HepG2 (cell line): ENCODE results near the gene DAPK1. TPM values are rescaled to one million over a fixed set of nuclear protein-coding genes. Genes with fewer than 3 reads are reported as not detected.

Experiments
- CERS6 ChIP-seq: sonication (generic); formaldehyde crosslinking; IDR thresholded peaks from 2 replicates; pipeline ENCODE4 v1.5.0; 2020; ENCODE audit warnings: missing genetic modification reagents
- CHD4 ChIP-seq: fragments of 200-600 bp; sonication (generic); IDR thresholded peaks from 2 replicates; pipeline ENCODE4 v1.7.0; 2017; ENCODE audit warnings: mild to moderate bottlenecking, low read length, borderline replicate concordance
- NCOA1 ChIP-seq: sonication (generic); formaldehyde crosslinking; IDR thresholded peaks from 2 replicates; pipeline ENCODE4 v1.9.0; 2021; ENCODE audit warnings: missing genetic modification reagents
- NFAT5 ChIP-seq: sonication (generic); formaldehyde crosslinking; IDR thresholded peaks from 2 replicates; pipeline ENCODE4 v1.4.0; 2020; ENCODE audit warnings: missing genetic modification reagents
- RBM39 ChIP-seq: fragments of 200-400 bp; formaldehyde crosslinking; IDR thresholded peaks from one replicate; pipeline ENCODE4 v1.6.1; 2018; ENCODE audit warnings: antibody characterized with exemption, mild to moderate bottlenecking, low read depth, low read length; ENCODE audit not compliant: poor library complexity, severe bottlenecking
- RFXAP ChIP-seq: sonication (generic); formaldehyde crosslinking; IDR thresholded peaks from 2 replicates; pipeline ENCODE4 v1.4.0; 2020; ENCODE audit warnings: missing genetic modification reagents, borderline replicate concordance
- SALL2 ChIP-seq: sonication (generic); formaldehyde crosslinking; IDR thresholded peaks from 2 replicates; pipeline ENCODE4 v1.8.1; 2023; ENCODE audit warnings: mild to moderate bottlenecking, missing genetic modification reagents, inconsistent platforms
- SIX1 ChIP-seq: sonication (generic); formaldehyde crosslinking; IDR thresholded peaks from 2 replicates; pipeline ENCODE4 v1.4.0; 2020; ENCODE audit warnings: missing genetic modification reagents, borderline replicate concordance
- TMF1 ChIP-seq: sonication (generic); formaldehyde crosslinking; IDR thresholded peaks from 2 replicates; pipeline ENCODE4 v1.8.1; 2022; ENCODE audit warnings: low read depth, missing genetic modification reagents
- YEATS4 ChIP-seq: sonication (generic); formaldehyde crosslinking; IDR thresholded peaks from 2 replicates; pipeline ENCODE4 v1.4.0; 2020; ENCODE audit warnings: missing genetic modification reagents, borderline replicate concordance
- ZBTB44 ChIP-seq: sonication (generic); formaldehyde crosslinking; IDR thresholded peaks from 2 replicates; pipeline ENCODE4 v1.4.0; 2020; ENCODE audit warnings: missing genetic modification reagents
- ZNF34 ChIP-seq: sonication (generic); formaldehyde crosslinking; IDR thresholded peaks from 2 replicates; pipeline ENCODE4 v1.4.0; 2020; ENCODE audit warnings: mild to moderate bottlenecking, missing genetic modification reagents, borderline replicate concordance
- ZNF441 ChIP-seq: sonication (generic); formaldehyde crosslinking; IDR thresholded peaks from 2 replicates; pipeline ENCODE4 v1.7.0; 2021; ENCODE audit warnings: missing genetic modification reagents, borderline replicate concordance
- ZNF510 ChIP-seq: sonication (generic); formaldehyde crosslinking; IDR thresholded peaks from 2 replicates; pipeline ENCODE4 v1.4.0; 2020; ENCODE audit warnings: low read depth, mild to moderate bottlenecking, missing genetic modification reagents
- polyA plus RNA-seq, 8 experiments: library from polyadenylated mRNA; depleted of rRNA in 3 of 8; stranded (reverse) in 7 of 8; unstranded in 1 of 8; fragments of >200 nt; fragmentation: Illumina TruSeq in 4 of 8; extraction: Trizol in 4 of 8; gene quantifications; 2 replicates each; pipeline versions ENCODE4 v1.2.1 to v1.2.3, GENCODE V29; 2011 to 2016; ENCODE audit warnings: low read depth in 4 of 8, missing spikeins in 1 of 8, mixed read lengths in 1 of 8; ENCODE audit not compliant: insufficient read depth in 1 of 8
- total RNA-seq, 5 experiments: library from RNA; depleted of rRNA; stranded (reverse); fragments of >200 nt; fragmentation: Illumina TruSeq; extraction: Trizol; gene quantifications; 2 replicates each; pipeline ENCODE4 v1.2.3, GENCODE V29; 2016; ENCODE audit warnings: low read depth in 1 of 5
- TF ChIP-seq, protein P1 (sequence below): sonication (generic); formaldehyde crosslinking; IDR thresholded peaks from 2 replicates; pipeline ENCODE4 v1.5.1; 2020; ENCODE audit warnings: mild to moderate bottlenecking, missing genetic modification reagents, moderate library complexity
- TF ChIP-seq, protein P2 (sequence below): sonication (generic); formaldehyde crosslinking; IDR thresholded peaks from 2 replicates; pipeline ENCODE4 v1.4.0; 2020; ENCODE audit warnings: mild to moderate bottlenecking, missing genetic modification reagents

The DAPK1 gene
- total and polyA plus RNA-seq, 2 of the 13 experiments (the other 11 are each of a cell fraction or from before 2014, with no cell fraction given): 35.7 to 35.9 TPM

DNA sequence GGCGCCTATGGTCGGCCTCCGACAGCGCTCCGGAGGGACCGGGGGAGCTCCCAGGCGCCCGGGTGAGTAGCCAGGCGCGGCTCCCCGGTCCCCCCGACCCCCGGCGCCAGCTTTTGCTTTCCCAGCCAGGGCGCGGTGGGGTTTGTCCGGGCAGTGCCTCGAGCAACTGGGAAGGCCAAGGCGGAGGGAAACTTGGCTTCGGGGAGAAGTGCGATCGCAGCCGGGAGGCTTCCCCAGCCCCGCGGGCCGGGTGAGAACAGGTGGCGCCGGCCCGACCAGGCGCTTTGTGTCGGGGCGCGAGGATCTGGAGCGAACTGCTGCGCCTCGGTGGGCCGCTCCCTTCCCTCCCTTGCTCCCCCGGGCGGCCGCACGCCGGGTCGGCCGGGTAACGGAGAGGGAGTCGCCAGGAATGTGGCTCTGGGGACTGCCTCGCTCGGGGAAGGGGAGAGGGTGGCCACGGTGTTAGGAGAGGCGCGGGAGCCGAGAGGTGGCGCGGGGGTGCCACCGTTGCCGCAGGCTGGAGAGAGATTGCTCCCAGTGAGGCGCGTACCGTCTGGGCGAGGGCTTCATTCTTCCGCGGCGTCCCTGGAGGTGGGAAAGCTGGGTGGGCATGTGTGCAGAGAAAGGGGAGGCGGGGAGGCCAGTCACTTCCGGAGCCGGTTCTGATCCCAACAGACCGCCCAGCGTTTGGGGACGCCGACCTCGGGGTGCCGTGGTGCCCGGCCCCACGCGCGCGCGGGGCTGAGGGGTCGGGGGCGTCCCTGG lies 561 bp downstream of the DAPK1 start (continued):
- TF ChIP-seq CERS6: no peak
- TF ChIP-seq CHD4: no peak
- peak; percentile 5; the same call in 1 of the 2 replicates for TF ChIP-seq NCOA1 (CRISPR knock-in tag)
- no peak; the same call in 1 of the 2 replicates for TF ChIP-seq RFXAP (CRISPR knock-in tag)
- TF ChIP-seq SALL2 (CRISPR knock-in tag): no peak
- TF ChIP-seq, protein P1, sequence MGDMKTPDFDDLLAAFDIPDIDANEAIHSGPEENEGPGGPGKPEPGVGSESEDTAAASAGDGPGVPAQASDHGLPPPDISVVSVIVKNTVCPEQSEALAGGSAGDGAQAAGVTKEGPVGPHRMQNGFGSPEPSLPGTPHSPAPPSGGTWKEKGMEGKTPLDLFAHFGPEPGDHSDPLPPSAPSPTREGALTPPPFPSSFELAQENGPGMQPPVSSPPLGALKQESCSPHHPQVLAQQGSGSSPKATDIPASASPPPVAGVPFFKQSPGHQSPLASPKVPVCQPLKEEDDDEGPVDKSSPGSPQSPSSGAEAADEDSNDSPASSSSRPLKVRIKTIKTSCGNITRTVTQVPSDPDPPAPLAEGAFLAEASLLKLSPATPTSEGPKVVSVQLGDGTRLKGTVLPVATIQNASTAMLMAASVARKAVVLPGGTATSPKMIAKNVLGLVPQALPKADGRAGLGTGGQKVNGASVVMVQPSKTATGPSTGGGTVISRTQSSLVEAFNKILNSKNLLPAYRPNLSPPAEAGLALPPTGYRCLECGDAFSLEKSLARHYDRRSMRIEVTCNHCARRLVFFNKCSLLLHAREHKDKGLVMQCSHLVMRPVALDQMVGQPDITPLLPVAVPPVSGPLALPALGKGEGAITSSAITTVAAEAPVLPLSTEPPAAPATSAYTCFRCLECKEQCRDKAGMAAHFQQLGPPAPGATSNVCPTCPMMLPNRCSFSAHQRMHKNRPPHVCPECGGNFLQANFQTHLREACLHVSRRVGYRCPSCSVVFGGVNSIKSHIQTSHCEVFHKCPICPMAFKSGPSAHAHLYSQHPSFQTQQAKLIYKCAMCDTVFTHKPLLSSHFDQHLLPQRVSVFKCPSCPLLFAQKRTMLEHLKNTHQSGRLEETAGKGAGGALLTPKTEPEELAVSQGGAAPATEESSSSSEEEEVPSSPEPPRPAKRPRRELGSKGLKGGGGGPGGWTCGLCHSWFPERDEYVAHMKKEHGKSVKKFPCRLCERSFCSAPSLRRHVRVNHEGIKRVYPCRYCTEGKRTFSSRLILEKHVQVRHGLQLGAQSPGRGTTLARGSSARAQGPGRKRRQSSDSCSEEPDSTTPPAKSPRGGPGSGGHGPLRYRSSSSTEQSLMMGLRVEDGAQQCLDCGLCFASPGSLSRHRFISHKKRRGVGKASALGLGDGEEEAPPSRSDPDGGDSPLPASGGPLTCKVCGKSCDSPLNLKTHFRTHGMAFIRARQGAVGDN (CRISPR knock-in tag): peak; percentile 88
- TF ChIP-seq, protein P2, sequence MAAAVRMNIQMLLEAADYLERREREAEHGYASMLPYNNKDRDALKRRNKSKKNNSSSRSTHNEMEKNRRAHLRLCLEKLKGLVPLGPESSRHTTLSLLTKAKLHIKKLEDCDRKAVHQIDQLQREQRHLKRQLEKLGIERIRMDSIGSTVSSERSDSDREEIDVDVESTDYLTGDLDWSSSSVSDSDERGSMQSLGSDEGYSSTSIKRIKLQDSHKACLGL: peak; percentile 85; the same call in 1 of the 2 replicates
- TF ChIP-seq TMF1 (CRISPR knock-in tag): no peak
- TF ChIP-seq ZNF441 (CRISPR knock-in tag): no peak
- no peak for TF ChIP-seq ZBTB44 (CRISPR knock-in tag)
- no peak for TF ChIP-seq ZNF510 (CRISPR knock-in tag)
- no peak for TF ChIP-seq NFAT5
- TF ChIP-seq RBM39: peak; percentile 42
- no peak for TF ChIP-seq YEATS4
- no peak for TF ChIP-seq ZNF34 (CRISPR knock-in tag)
- no peak for TF ChIP-seq SIX1
